Activated effector memory CD4-positive, alpha-beta T cell treated with Interleukin-2 at 50 U/mL for 16 hours (primary cell): ENCODE results near the gene ATP5F1D.
A peak's percentile ranks its signal among the peaks of the same experiment; 100 is the strongest.

ENCODE experiments used
- DNase-seq: peaks from one replicate; pipeline ENCODE4 v3.0.0-alpha.2; 2020

The ATP5F1D gene

GRCh38 chr19:1271528-1272422 lies 30.2 kb downstream of the ATP5F1D start:
- no peak for DNase-seq

- no peak for DNase-seq
These were observed 31.1 kb downstream of the ATP5F1D start for GRCh38 chr19:1272423-1273262.

- no peak for DNase-seq
These were observed 31.9 kb downstream of the ATP5F1D start for GRCh38 chr19:1273263-1274041.

GRCh38 chr19:1274081-1274851 lies 32.7 kb downstream of the ATP5F1D start:
- no peak for DNase-seq

GRCh38 chr19:1274852-1275259 lies 33.3 kb downstream of the ATP5F1D start:
- DNase-seq: no peak

- DNase-seq: peak; percentile 93
These were observed 33.9 kb downstream of the ATP5F1D start, which contains the start of gene FAM174C for GRCh38 chr19:1275260-1275975. Gene FAM174C (plus strand): TSS chr19:1275530. CDS start chr19:1275550, 20 bp downstream.

- DNase-seq: no peak
These were observed 34.6 kb downstream of the ATP5F1D start for GRCh38 chr19:1275976-1276627.

GRCh38 chr19:1276628-1277022 lies 35.1 kb downstream of the ATP5F1D start:
- DNase-seq: no peak

GRCh38 chr19:1277061-1277460 lies 35.5 kb downstream of the ATP5F1D start:
- no peak for DNase-seq

- no peak for DNase-seq
These were observed 36.5 kb downstream of the ATP5F1D start for GRCh38 chr19:1278074-1278473.

- DNase-seq: no peak
These were observed 37.4 kb downstream of the ATP5F1D start for GRCh38 chr19:1278713-1279660.

- DNase-seq: peak; percentile 67
These were observed 38.3 kb downstream of the ATP5F1D start for GRCh38 chr19:1279782-1280341.

- DNase-seq: no peak
These were observed 39.4 kb downstream of the ATP5F1D start for GRCh38 chr19:1280636-1281568.

GRCh38 chr19:1281569-1282287 lies 40.2 kb downstream of the ATP5F1D start:
- DNase-seq: no peak

GRCh38 chr19:1282588-1283206 lies 41.1 kb downstream of the ATP5F1D start:
- DNase-seq: no peak

GRCh38 chr19:1283207-1283916 lies 41.8 kb downstream of the ATP5F1D start:
- DNase-seq: no peak
